Stimulated activated CD8-positive, alpha-beta memory T cell treated with anti-CD3 and anti-CD28 coated beads, Interleukin-12 subunit alpha, Interleukin-12 subunit beta, amount 100 ng/mL, for 1 hour (primary cell): ENCODE data around the gene CCL24.
"Not testable (repeated sequence)": the region's sequence is repeated elsewhere in the genome, so short reads cannot be mapped to it uniquely, and the experiment has no call there.

Experiments
- DNase-seq: peaks from one replicate; pipeline ENCODE4 v3.0.0-alpha.2; 2020; ENCODE audit warnings: low read depth

CCL24 gene

GRCh38 chr7:75813781-75814236, at the start of gene CCL24:
CCL24 (minus strand) TSS chr7:75813806; CDS start chr7:75813715, 91 bp downstream.
- no peak for DNase-seq

GRCh38 chr7:75861636-75862035, 48.0 kb upstream of the CCL24 start:
- no peak for DNase-seq

GRCh38 chr7:75858410-75858809, 44.8 kb upstream of the CCL24 start:
- no peak for DNase-seq

- no peak for DNase-seq
Measured at GRCh38 chr7:75856536-75856935, 42.9 kb upstream of the CCL24 start.

- not testable (repeated sequence) for DNase-seq
Measured at GRCh38 chr7:75854813-75855345, 41.3 kb upstream of the CCL24 start.

GRCh38 chr7:75854233-75854632, 40.6 kb upstream of the CCL24 start:
- DNase-seq = no peak

GRCh38 chr7:75850235-75850634, 36.6 kb upstream of the CCL24 start:
- DNase-seq = no peak

GRCh38 chr7:75849573-75849972, 36.0 kb upstream of the CCL24 start:
- no peak for DNase-seq

- DNase-seq = no peak
Measured at GRCh38 chr7:75847707-75848106, 34.1 kb upstream of the CCL24 start.

- DNase-seq = not testable (repeated sequence)
Measured at GRCh38 chr7:75845132-75845531, 31.5 kb upstream of the CCL24 start.

- DNase-seq = no peak
Measured at GRCh38 chr7:75844158-75844557, 30.6 kb upstream of the CCL24 start.

- no peak for DNase-seq
Measured at GRCh38 chr7:75843613-75844116, 30.1 kb upstream of the CCL24 start.

- no peak for DNase-seq
Measured at GRCh38 chr7:75842836-75843446, 29.3 kb upstream of the CCL24 start.

- no peak for DNase-seq
Measured at GRCh38 chr7:75840029-75840428, 26.4 kb upstream of the CCL24 start.

GRCh38 chr7:75838281-75838930, 24.8 kb upstream of the CCL24 start:
- DNase-seq = not testable (repeated sequence)

- no peak for DNase-seq
Measured at GRCh38 chr7:75836798-75837197, 23.2 kb upstream of the CCL24 start.

GRCh38 chr7:75835688-75836285, 22.2 kb upstream of the CCL24 start:
- DNase-seq = no peak

GRCh38 chr7:75833662-75834061, 20.1 kb upstream of the CCL24 start:
- DNase-seq = not testable (repeated sequence)

- DNase-seq = no peak
Measured at GRCh38 chr7:75830978-75831377, 17.4 kb upstream of the CCL24 start.

GRCh38 chr7:75829656-75830055, 16.1 kb upstream of the CCL24 start:
- DNase-seq = not testable (repeated sequence)

- DNase-seq = no peak
Measured at GRCh38 chr7:75823198-75823910, 9.7 kb upstream of the CCL24 start.

- DNase-seq = no peak
Measured at GRCh38 chr7:75820688-75821087, 7.1 kb upstream of the CCL24 start.
